ENCODE data around the gene AURKB.
"Not testable (repeated sequence)": the region's sequence is repeated elsewhere in the genome, so short reads cannot be mapped to it uniquely, and the experiment has no call there.

DNA sequence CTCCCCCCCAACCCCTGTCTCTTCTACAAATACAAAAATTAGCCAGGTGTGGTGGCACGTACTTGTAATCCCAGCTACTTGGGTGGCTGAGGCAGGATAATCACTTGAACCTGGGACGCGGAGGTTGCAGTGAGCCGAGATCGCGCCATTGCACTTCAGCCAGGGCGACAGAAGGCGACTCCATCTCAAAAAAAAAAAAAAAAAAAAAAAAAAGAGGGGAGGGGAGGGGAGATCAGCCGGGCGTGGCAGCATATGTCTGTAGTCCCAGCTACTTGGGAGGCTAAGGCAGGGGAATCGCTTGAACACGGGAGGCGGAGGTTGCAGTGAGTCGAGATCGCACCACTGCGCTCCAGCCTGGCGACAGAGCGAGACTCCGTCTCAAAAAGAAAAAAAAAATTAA lies 40.2 kb downstream of the AURKB start:
- not testable (repeated sequence) for TF ChIP-seq POLR2A (IDR thresholded peaks at IDR 0.05)
- TF ChIP-seq, protein P1, sequence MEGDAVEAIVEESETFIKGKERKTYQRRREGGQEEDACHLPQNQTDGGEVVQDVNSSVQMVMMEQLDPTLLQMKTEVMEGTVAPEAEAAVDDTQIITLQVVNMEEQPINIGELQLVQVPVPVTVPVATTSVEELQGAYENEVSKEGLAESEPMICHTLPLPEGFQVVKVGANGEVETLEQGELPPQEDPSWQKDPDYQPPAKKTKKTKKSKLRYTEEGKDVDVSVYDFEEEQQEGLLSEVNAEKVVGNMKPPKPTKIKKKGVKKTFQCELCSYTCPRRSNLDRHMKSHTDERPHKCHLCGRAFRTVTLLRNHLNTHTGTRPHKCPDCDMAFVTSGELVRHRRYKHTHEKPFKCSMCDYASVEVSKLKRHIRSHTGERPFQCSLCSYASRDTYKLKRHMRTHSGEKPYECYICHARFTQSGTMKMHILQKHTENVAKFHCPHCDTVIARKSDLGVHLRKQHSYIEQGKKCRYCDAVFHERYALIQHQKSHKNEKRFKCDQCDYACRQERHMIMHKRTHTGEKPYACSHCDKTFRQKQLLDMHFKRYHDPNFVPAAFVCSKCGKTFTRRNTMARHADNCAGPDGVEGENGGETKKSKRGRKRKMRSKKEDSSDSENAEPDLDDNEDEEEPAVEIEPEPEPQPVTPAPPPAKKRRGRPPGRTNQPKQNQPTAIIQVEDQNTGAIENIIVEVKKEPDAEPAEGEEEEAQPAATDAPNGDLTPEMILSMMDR (IDR thresholded peaks at IDR 0.05), result not testable (repeated sequence)
